PC-3 (cell line): Measurements from ENCODE around the gene CMTM5.

ENCODE experiments used
- CTCF ChIP-seq: fragments of 300-600 bp; sonication (generic); conservative IDR thresholded peaks from 2 replicates; pipeline ENCODE4 v1.5.1; 2017; ENCODE audit warnings: antibody characterized with exemption, low read depth, mild to moderate bottlenecking, low read length
- EZH2 ChIP-seq: fragments of 300-600 bp; sonication (generic); IDR thresholded peaks from one replicate; pipeline ENCODE4 v1.6.1; 2017; ENCODE audit warnings: antibody characterized with exemption, mild to moderate bottlenecking, low read length; ENCODE audit not compliant: unreplicated experiment
- EZH2phosphoT487 ChIP-seq: fragments of 300-600 bp; sonication (generic); IDR thresholded peaks from 2 replicates; pipeline ENCODE4 v1.6.1; 2018; ENCODE audit warnings: mild to moderate bottlenecking, antibody characterized with exemption, low read length, borderline replicate concordance

- no peak for TF ChIP-seq CTCF
- no peak for TF ChIP-seq EZH2
- TF ChIP-seq EZH2phosphoT487, result no peak
These were observed 1.0 kb downstream of the CMTM5 start for GRCh38 chr14:23377573-23378563.
